GM23248 (cell line): ENCODE measurements around the gene SURF4.

Experiments
- EZH2 ChIP-seq: fragments of 200-600 bp; sonication (generic); IDR thresholded peaks from 2 replicates; pipeline ENCODE4 v1.6.1; 2018; ENCODE audit warnings: antibody characterized with exemption, mild to moderate bottlenecking; ENCODE audit not compliant: insufficient read depth, poor library complexity, severe bottlenecking
- EZH2phosphoT487 ChIP-seq: fragments of 200-600 bp; sonication (generic); IDR thresholded peaks from 2 replicates; pipeline ENCODE4 v1.6.1; 2018; ENCODE audit warnings: antibody characterized with exemption, moderate library complexity, mild to moderate bottlenecking, low read depth; ENCODE audit not compliant: insufficient read depth

DNA sequence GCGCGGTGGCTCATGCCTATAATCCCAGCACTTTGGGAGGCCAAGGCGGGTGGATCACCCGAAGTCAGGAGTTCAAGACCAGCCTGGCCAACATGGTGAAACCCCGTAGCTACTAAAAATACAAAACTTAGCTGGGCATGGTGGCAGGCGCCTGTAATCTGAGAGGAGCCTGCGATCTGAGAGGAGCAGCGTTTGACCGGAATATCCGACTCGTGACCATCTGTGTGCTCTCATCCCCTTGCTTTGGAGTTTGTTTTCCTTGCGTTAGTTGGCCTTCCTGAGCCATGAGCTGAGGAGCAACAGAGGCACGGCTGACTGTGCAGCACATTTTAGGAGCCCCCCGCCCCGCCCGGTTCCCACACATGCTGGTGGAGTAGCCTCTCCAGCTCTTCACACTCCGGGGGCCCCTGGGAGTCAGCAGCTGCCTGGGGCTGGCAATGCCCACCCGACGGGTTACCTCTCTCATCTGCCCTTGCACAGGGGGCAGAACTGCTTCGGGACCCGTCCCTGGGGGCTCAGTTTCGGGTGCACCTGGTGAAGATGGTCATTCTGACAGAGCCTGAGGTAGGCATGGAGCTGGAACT, 49.3 kb upstream of the SURF4 start:
- TF ChIP-seq EZH2 (no peak), EZH2phosphoT487 (no peak)
